Kasumi-1 (cell line): ENCODE data around the gene HTRA3.
"Not testable (repeated sequence)": the region's sequence is repeated elsewhere in the genome, so short reads cannot be mapped to it uniquely, and the experiment has no call there.

Experiments used
- DNase-seq, 2 experiments: peaks; one replicate each; lab custom pipeline; 2025; lab: John Stamatoyannopoulos, UW

Gene HTRA3

DNA sequence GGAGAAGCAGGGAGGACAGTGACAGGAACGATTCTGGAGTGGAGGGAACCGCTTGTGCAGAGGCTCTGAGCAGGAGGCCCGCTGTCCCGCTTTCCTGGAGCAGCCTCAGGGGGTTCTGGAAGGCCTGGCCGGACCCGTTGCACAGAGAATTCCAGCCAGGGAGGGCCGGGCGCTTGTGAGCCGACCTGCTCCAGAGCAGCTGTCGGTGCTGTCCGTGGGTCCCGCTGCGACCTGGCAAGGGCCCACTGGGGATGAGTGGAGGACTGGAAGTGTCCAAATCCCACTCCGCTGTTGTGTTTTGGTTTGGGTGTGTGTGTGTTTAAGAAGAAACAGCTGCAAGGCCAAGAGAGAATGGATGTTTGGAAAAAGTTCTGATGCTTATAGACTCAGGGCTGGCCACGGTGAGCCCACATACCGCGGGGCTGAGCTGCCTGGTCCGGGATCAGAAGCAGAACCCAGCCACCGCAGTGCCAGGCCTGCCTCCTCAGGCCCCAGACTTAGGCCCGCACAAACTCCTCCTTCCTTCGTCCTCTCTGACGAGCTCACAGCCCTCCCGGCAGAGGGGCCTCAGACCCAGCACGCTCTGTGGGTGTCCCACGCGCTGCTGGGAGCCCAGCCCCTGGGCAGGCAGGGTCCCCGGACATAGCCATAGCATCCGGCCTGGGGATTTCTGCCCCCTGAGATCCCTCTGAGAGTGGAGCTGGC, 73.9 kb downstream of the HTRA3 start:
- DNase-seq: no peak

DNA sequence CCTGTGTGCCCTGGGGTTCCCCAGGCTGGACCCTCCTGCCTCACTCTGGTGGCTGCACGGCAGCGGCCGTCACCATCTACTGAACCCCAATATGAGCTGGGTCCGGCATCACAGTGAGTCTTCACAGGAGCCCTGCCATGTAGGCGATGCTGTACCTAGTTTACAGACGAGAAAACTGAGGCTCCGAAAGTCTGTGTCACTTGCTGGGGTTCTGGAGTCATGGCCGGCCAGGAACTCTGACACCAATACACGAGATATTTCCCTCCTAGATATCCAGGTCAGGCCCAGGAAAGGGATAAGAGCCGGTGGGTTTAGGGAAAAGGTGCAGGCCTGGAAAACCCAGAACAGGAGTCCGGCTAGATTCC, 74.4 kb downstream of the HTRA3 start:
- DNase-seq: no peak

DNA sequence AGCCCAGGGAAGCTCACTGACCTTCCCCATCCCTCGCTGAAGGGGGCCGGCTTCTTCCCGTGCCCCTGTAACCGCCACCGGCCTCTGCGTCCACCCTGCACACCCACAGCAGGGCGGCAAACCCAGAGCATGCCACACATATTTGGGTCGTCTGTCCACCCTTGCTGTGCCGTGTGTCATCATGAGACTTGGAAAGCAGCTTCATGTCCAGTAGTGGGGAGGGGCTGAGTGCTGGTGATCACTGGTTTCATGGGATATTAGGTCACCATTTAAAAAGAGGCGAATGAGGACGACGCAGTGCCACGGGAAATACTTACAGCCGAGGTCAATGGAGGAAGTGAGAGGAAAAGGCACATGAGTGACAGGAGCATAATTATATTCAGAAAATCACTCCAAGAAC, 74.8 kb downstream of the HTRA3 start:
- DNase-seq: no peak

DNA sequence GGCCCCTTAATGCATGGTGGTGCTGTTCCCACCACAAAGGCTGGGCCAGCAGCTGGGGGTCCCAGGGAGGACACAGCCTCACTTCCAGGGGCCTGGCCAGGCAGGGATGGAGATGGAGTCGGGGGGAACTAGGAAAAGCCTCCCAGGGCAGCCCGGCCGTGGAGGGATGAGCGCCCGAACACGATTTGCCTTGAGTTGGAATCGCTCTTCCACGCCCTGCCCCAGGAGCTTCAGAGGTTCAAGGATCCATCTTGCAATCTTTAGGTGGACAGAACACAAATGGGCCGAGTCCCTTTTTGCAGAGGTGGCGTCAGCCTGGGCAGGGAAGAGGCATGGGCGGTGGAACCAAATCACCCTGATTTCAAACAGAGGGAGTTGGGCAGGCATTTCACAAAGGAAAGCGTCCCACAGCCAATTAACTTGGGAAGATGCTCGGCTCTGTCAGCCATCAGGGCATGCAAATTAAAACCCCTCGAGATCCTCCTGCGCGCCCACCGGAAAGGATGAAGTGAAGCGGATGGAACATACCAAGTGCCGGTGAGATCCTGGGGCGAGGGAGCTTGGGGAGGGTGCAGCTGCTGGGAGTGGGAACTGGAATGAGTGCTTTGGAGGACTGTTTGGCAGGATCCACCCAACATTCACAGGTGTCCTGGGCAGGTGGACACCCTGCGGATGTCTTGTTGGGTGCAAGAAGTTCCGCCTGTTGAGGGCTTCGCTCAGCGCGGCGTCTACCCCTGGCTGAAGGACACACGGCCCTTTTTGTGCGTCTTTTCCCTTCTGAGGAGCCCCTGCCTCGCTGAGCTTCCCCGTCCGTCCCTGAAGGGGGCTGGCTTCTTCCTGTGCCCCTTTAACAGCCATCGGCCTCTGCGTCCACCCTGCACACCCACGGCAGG, 75.7 kb downstream of the HTRA3 start:
- no peak for DNase-seq

DNA sequence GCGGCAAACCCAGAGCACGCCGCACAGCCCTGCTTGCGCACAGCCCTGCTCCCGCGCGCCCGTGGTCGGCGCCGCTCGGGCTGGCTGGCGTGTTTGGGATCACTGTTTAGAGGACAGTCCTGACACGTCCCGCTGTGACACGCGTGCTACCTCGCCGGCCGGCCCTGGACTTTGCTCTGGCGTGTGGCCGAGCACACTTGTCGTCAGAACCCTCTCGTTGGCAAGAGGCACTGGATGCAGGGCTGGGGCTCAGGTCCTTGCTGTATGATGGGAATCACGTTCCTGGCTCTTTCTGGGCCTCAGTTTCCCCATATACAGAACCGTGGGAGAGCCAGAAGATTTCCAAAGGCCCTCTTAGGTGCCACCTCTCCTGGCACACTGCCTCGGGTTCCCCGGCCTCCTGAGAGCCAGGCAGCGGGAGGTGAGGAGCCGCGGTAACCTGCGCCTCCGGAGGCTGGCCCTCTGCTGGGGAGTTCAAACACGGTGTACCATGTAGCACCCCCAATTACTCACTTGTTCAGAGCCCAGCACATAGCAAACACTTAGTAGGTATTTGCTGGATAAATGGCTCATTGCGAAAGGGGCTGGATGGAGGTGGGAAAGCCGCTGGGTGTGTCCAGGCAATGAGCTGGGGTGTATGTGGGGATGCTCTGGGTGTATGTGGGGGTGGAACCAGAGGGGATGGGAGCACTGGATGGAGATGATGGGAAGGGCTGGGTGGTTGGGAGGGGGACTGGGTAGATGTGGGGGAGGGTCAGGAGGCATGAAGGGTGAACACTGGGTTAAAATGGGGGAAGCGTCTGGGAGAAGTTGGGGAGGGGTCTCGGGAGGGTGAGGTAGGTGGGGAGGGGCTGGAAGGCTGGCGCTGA, 76.6 kb downstream of the HTRA3 start:
- DNase-seq: no peak

DNA sequence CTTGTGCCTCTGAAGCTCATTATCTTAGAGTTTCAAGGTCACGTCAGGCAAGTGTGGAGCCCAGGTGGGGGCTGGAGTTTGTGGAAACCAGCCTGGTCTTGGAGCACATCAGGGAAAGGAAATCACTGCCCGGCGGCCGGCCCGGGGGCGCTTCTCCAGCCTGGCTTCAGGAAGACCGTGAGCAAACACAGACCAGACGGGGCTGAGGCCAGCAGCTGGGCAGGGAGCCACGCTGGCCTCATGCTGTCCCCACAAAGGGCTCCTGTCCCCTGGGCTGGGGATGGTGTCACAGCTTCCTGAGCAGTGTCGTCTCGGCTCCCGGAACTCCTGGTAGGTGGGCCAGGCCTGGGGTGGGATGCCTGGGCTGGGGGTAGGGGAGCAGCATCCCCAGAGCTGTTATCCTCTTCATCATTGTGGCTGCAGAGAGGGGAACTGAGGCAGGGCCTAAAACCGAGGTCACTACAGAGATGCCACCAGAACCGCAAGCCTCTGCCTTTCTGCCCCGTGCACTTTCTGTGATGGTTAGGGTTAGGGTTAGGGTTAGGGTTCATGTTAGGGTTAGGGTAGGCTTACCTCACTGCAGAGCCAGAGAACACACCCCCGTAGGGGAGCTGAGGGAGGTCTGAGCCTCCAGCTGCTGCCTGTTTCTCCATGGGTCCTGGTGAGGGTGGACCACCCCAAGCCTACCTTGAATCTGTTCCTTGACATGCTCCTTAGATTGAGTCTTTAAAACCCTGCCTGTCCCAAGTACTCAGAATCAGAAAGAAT, 77.5 kb downstream of the HTRA3 start:
- DNase-seq: no peak

DNA sequence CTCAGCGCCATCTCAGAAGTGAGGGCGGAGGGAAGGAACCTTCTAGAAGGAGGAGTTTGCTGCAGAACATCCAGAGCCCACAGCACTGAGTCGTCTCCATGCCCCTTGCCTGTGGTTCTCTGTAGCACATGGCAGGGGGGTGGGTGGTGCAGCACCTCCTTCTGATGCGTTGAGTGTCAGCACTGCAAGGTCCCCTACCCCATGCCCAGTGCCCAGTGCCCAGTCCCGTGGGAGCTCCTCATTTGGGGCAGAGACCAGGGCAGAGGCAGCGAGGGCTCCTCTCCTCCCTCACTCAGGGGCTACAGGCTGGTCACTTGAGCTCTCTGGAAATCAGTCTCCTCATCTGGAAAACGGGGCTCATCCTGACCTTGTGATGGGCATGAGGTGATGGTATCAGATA, 78.1 kb downstream of the HTRA3 start:
- no peak for DNase-seq

DNA sequence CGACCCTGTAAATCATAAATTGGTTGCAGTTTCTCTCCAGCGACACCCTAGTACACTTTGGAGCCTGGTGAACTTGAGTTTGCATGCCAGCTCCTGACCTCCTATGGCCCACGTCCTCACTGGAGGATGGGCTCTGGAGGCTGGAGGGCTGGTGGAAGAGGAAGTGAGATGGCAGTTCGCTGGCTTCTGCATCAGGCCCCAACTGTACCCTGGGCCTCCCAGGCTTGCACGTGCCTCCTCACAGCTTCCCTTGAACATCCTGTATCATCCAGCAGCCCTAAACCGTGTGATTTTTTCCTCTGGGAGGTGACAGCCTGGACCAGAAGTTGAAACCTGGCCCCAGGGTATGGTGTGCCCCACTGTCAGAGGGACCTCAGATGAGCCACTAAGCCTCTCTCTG, 78.5 kb downstream of the HTRA3 start:
- DNase-seq: peak; percentile 38 to 72

DNA sequence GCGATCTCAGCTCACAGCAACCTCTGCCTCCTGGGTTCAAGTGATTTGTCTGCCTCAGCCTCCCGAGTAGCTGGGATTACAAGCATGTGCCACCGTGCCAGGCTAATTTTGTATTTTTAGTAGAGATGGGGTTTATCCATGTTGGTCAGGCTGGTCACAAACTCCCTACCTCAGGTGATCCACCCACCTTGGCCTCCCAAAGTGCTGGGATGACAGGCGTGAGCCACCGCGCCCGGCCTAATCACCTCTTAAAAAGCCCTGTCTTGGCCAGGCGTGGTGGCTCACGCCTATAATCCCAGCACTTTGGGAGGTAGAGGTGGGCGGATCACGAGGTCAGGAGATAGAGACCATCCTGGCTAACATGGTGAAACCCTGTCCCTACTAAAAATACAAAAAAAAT, 79.7 kb downstream of the HTRA3 start:
- not testable (repeated sequence) for DNase-seq

DNA sequence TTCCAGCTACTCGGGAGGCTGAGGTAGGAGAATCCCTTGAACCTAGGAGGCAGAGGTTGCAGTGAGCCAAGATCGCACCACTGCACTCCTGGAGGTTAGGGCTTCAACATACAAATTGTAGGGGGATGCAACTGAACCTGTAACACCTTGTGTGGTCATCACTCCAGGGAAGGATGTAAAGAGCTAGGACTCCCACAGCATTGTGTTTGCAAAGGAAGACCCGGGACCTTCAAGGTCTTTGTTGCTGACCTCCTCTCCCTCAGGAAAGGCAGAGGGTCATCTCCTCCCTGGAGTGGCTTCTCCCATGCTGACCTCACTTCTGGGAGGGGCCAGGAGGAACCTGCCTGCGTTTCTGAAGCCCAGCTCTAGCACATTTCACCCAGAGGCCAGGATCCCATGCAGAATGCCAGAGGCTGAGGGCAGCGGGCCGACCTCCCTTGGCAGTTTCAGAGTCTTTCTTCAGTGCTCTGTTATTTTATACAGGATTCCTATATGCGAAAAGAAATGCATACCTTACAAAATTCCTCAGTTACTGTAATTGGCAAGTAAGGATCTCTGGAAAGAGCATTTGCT, 80.2 kb downstream of the HTRA3 start:
- DNase-seq: no peak

DNA sequence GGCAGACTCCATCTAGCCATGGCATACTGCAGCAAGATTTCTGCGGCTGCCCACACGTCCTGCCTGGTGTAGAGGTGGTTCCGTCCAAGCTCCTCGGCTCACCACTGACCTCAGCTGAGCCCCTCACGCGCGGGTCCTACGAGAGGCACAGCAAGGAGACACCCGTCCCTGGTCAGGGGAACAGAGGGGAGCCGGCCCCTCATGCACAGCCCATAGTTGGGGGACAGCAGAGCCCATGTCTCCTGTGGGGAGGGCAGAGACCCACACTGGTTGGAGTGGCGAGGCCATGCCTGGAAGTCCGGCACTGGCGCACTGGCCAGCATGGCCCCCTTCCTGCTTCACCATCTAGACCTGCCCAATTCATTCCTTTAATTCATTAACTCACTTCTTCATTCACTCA, 80.8 kb downstream of the HTRA3 start:
- no peak for DNase-seq

DNA sequence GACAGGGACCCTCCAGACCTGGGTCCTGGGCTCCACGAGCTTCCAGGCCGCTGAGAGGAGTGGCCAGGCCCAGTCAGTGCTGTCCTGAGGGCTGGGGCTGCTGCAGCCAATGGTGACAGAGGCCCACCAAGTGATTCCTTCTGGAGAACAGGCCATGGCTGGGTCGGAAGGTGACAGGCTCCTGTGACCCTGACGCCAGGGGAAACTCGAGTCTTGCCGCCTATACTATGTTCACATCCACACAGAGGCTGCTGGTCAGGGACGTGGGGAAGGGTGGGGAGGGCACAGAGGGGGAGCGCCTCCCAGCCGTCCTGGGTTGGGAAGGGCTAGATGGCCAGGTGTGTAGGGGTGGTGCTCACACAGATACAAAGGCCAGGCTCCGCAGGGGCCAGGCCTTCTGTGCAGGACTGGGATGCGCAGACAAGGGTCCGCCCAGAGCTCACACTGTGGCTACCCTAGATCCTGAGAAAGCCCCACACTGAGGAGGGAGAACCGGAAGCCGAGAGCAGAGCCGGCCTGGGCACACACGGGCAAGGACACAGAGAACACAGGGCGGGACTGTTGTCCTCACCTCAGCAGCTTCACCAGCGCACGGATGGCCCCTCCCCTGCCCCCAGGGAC, 81.4 kb downstream of the HTRA3 start:
- no peak for DNase-seq

DNA sequence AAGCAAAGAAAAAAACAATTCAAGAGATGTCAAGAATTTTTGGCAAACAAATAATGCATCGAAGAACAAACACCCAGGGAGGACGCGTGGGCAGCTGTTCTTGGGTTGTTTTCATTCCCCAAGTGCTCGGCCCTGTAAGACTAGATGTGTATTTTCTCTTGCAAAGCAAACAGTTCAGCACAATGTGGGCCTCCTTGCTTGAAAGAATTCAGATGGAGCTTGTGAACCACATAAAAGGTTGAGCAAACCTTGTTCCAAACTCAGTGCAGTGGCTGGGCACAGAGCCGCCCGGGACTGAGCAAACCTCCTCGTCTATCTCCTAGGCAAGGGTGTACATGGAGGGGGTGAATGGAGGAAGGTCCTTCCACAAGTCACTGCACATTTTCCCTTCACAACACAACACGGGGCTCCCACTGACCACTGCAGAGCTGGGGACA, 82.4 kb downstream of the HTRA3 start:
- DNase-seq: no peak

DNA sequence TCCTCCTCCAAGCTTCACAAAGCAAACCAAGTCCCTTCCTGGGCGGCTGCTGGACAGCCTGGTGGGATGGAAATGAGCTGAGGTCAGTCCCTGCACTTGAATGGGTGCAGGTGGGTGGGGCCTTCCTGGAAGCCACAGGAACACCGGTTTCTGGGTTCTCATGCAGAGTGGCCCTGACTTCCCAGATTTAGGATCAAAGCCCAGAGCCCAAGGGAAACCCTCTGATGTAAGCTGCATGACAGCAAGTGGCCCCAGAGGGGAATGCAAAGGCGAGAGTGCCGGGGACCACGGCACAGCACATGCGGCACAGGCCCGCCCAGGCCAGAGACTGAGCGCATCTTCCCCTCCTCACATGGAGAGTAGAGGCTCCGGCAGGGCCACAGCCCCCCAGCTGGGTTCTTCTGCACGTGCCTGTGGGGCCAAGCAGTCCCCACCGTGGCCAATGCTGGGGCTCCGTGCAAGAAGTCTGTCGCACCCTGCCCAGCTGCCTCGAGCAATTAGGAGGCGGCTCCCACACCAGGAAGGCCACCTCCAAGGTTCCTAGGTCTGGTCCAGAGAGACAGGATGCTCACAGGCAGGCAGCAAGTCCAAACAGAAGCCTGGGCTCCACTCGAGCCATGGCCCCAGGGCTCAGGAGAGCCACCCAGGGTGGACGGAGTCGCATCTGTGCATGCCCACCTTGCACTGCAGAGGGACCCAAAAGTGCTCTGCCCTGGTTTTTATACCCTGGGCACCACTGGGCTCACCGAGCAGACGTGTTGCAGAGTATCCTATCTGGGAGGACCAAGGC, 83.0 kb downstream of the HTRA3 start:
- no peak for DNase-seq

DNA sequence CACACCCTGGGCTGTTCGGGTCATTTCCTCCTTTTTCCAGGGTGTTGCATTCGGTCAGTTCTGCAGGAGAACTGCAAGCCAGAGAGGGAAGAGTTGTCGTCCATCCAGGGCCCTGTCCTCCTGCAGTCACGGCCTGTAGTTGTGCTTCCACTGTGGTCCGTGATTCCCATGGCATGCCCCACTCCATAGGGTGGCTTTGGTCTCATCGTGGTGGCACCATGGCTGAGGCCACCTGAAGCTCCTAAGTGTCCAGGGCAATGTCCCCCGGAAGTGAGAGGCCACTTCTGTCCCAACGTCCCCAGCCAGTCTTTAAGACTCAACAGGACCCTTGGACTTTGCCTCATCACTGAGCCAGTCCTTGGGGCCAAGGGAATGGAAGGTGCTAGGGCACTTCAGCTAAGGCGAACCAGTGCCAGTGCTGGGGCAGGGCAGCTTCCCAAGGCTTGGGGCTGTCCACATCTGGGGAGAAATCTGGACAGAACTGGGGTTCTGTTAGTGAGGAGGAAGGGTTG, 83.7 kb downstream of the HTRA3 start:
- DNase-seq: no peak

DNA sequence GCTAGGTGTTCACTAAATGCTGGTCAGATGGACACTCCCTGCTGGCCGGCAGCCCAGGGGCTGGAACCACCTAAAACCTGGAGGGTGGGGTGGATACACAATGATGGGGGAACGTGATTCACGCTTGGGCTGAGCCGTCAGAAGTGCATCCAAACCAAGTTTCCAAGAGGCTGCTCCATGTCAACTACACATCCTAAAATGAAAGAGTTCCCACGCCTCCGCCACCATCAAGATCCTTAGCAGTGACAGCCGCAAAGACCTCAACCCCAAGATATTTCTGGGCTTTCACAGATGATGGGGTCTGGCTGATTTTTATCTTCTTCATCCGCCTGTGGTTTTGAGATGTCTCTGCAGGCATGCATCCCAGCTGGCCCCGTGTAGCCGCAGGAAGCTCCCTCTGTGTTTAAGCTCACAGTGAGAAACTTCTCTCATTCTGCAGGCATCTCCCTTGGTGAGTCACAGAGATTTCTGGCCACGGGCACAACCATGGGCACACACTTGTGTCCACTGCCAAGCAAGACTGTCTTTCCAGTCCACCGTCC, 84.4 kb downstream of the HTRA3 start:
- no peak for DNase-seq

DNA sequence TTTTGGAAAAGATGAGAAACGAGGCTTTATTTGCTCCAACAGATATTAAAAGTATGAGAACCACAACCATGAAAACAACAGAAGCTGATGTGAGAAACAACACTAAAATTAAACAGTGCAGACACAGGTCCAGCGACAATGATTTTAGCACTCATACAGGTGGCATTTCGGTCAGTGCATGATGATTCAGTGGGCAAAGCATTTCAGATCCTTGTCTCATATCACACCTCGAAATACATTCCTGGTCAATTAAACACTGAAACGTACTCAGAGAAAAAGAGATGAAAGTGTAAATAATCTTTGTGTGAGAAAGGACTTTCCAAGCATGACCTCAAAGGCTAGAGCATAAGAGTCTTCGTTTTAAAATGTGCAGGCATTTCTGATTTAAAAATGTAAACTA, 85.8 kb downstream of the HTRA3 start:
- no peak for DNase-seq

DNA sequence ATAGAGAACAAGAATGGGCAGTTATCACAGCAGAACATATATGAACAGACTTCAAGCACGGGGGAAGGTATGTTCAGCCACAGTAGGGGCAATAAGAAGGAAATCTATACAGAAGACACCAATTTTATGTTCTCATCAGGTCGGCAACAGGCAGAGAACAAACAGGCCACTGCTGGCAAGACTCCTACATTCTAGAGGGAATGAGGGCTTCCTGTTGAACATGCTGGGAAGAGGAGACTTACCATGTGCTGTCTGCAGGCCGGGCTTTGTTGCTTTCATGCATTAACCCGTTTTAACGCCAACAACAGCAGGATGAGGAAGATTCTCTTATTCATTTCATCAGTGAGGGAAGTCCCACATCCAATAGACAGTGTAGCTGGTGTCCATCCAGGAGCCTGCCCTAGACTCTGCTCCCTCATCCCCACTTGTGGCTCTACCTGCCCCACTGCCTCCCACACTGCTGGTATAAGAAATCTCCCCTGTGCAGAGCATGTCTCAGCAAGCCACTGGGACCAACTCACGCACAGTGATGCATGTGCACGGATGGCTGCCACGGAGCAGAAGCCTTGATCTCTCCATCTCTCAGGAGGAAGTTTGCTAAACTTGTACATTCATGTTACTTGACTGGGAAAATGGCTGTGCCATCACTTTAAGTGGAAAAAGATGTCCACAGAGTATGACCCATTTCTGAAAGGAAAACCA, 86.5 kb downstream of the HTRA3 start:
- DNase-seq: no peak
